ENCODE results near the gene ABCG8. TPM values are rescaled to one million over a fixed set of nuclear protein-coding genes. Genes with fewer than 3 reads are reported as not detected.
"Not testable (repeated sequence)": the region's sequence is repeated elsewhere in the genome, so short reads cannot be mapped to it uniquely, and the experiment has no call there.

Gene ABCG8
- total RNA-seq, 1 donor = under 0.01 TPM

GRCh38 chr2:43905871-43906270 lies 67.1 kb downstream of the ABCG8 start:
- DNase-seq (ENCODE audit: low read depth in 2 of 3, low spot score in 2 of 3) = no peak

GRCh38 chr2:43906448-43907109 lies 67.8 kb downstream of the ABCG8 start:
- DNase-seq (ENCODE audit: low read depth in 2 of 3, low spot score in 2 of 3) = no peak

DNA sequence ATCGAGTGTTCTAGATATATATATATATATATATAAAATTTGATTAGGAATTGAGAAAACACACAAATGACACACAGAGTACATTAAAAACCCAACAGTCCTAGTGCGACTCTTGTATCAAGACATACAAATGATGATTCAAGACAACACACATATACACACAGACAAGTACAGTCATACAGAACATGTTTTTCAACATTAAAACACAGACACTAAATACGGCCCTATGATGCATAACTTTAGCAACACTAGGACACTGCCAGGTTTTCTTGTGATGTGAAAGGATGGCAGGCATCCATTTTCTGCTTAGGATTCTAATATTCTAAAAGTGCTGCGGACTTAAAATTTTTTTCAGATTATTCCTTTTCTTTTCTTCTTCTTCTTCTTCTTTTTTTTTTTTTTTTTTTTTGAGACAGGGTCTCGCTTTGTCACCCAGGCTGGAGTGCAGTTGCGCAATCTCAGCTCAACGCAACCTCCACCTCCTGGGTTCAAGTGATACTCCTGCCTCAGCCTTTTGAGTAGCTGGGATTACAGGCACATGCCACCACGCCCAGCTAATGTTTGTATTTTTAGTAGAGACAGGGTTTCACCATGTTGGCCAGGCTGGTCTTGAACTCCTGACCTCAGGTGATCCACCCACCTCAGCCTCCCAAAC lies 72.5 kb downstream of the ABCG8 start:
- not testable (repeated sequence) for DNase-seq (ENCODE audit: low read depth in 2 of 3, low spot score in 2 of 3)

GRCh38 chr2:43924463-43924862 lies 85.7 kb downstream of the ABCG8 start:
- no peak for DNase-seq (ENCODE audit: low read depth in 2 of 3, low spot score in 2 of 3)

DNA sequence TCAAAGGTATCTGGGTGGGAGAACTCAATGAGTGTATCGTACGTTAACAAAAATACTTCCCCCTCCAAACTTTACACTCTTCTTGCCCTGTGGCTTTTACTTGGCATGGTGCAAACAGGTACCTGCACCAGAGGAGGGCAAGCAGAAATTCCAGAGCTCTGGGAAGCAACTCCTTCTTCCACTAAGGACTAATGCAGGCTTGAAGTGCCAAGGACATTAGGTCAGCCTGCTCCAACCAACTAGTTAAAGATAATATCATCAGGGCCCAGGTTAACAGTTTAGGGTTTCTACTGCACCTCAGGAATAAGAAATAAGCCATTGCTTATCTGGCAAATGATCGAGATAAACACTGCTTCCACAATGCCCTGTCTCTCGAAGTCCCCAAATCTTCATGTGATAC lies 86.7 kb downstream of the ABCG8 start:
- no peak for DNase-seq (ENCODE audit: low read depth in 2 of 3, low spot score in 2 of 3)

- DNase-seq (ENCODE audit: low read depth in 2 of 3, low spot score in 2 of 3) = no peak
Measured at GRCh38 chr2:43927442-43927841, 88.7 kb downstream of the ABCG8 start.

DNA sequence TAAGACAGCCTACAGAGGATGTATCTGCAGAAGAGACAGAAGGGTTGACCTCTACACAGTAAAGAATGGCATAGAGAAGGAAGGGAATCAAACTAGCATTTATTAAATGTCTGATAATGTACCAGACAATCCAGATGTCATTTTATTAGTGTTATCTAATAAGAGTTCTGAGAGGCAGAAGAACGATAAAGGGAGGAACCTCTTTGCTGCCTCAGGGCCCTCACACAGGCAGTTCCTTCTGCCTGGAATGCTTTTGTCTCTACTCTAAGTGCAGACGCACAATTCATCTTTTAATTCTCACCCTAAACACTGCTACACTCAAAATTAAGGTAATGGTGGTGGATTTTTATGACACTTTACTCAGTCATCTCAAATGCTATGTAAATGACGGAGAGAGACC lies 92.5 kb downstream of the ABCG8 start:
- DNase-seq (ENCODE audit: low read depth in 2 of 3, low spot score in 2 of 3) = no peak

Small RNA genes lying within 50 kb of the gene (small RNA-seq; reads per million reads assigned to genes)
- not detected for gene RN7SL455P
- not detected for gene RNU6-1048P

Other genes with a start within 250 kb of the ABCG8 start
- gene THADA, start 242.9 kb upstream of the ABCG8 start, total RNA-seq = 40.7 TPM
- gene PLEKHH2, start 201.7 kb upstream of the ABCG8 start, total RNA-seq = under 0.01 TPM
- 0.27 TPM for gene C1GALT1C1L, start 162.5 kb upstream of the ABCG8 start, total RNA-seq
- gene DYNC2LI1, start 64.9 kb upstream of the ABCG8 start, total RNA-seq = 4.6 TPM
- under 0.01 TPM for gene ABCG5, start 132 bp upstream of the ABCG8 start, total RNA-seq
- 24.8 TPM for gene LRPPRC, start 157.0 kb downstream of the ABCG8 start, total RNA-seq

Data from hematopoietic multipotent progenitor cell (in vitro differentiated cells).